ENCODE data around the gene CCDC137. TPM values are rescaled to one million over a fixed set of nuclear protein-coding genes. Genes with fewer than 3 reads are reported as not detected.

The CCDC137 gene
- total RNA-seq, 1 donor from 2014 or later: 32.1 TPM

GRCh38 chr17:81687770-81688541, 21.4 kb downstream of the CCDC137 start:
- no peak overlapping the region for H3K27ac Mint-ChIP-seq
- H3K4me1 Mint-ChIP-seq (ENCODE audit: unreplicated experiment): peaks cover 9% of the 10 kb centered on the region
- TF ChIP-seq, protein P1, sequence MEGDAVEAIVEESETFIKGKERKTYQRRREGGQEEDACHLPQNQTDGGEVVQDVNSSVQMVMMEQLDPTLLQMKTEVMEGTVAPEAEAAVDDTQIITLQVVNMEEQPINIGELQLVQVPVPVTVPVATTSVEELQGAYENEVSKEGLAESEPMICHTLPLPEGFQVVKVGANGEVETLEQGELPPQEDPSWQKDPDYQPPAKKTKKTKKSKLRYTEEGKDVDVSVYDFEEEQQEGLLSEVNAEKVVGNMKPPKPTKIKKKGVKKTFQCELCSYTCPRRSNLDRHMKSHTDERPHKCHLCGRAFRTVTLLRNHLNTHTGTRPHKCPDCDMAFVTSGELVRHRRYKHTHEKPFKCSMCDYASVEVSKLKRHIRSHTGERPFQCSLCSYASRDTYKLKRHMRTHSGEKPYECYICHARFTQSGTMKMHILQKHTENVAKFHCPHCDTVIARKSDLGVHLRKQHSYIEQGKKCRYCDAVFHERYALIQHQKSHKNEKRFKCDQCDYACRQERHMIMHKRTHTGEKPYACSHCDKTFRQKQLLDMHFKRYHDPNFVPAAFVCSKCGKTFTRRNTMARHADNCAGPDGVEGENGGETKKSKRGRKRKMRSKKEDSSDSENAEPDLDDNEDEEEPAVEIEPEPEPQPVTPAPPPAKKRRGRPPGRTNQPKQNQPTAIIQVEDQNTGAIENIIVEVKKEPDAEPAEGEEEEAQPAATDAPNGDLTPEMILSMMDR (conservative IDR thresholded peaks at IDR 0.05): no peak
- peaks cover 4% of the 10 kb centered on the region for H3K36me3 Mint-ChIP-seq
- no peak for DNase-seq (ENCODE audit: extremely low spot score, unreplicated experiment)
- H3K4me3 Mint-ChIP-seq: no peak overlapping the region
- H3K9me3 Mint-ChIP-seq: no peaks in the 10 kb centered on the region
- H3K27me3 Mint-ChIP-seq: no peaks in the 10 kb centered on the region

- TF ChIP-seq, protein P1 (conservative IDR thresholded peaks at IDR 0.05): no peak
- DNase-seq (ENCODE audit: extremely low spot score, unreplicated experiment): no peak
- H3K4me1 Mint-ChIP-seq (ENCODE audit: unreplicated experiment): peaks cover 7% of the 10 kb centered on the region
- no peak overlapping the region for H3K27ac Mint-ChIP-seq
- no peaks in the 10 kb centered on the region for H3K9me3 Mint-ChIP-seq
- H3K27me3 Mint-ChIP-seq: no peaks in the 10 kb centered on the region
- H3K36me3 Mint-ChIP-seq: peaks cover 3% of the 10 kb centered on the region
- no peak overlapping the region for H3K4me3 Mint-ChIP-seq
These were observed 22.1 kb downstream of the CCDC137 start for GRCh38 chr17:81688616-81689015.

- Mint-ChIP-seq H3K4me3 (no peak overlapping the region), H3K27me3 (no peaks in the 10 kb centered on the region), H3K4me1 (ENCODE audit: unreplicated experiment) (no peaks in the 10 kb centered on the region), H3K36me3 (no peaks in the 10 kb centered on the region), H3K9me3 (no peaks in the 10 kb centered on the region), H3K27ac (peak overlapping the region; percentile 31)
- TF ChIP-seq, protein P1 (conservative IDR thresholded peaks at IDR 0.05): no peak
- no peak for DNase-seq (ENCODE audit: extremely low spot score, unreplicated experiment)
These were observed 23.5 kb downstream of the CCDC137 start for GRCh38 chr17:81690066-81690465.

DNA sequence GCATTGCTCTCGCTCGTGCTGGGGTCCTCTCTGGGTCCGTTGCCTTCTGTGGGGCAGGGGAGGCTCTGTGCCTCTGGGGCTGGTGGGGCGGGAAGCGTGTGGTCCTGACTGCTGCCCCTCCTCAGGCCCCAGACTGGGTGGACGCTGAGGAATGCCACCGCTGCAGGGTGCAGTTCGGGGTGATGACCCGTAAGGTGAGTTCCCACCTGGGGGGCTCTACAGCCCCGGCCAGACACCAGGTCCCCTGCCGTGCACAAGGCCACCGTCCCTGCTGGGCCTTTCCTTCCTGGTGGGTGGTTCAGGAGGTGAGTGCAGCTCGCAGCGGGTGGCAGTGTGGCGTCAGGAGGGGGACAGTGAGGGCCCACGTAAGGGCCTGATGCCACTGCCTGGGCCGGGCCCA, 24.0 kb downstream of the CCDC137 start:
- no peak overlapping the region for H3K4me3 Mint-ChIP-seq
- no peak for DNase-seq (ENCODE audit: extremely low spot score, unreplicated experiment)
- no peaks in the 10 kb centered on the region for H3K4me1 Mint-ChIP-seq (ENCODE audit: unreplicated experiment)
- H3K36me3 Mint-ChIP-seq: no peaks in the 10 kb centered on the region
- TF ChIP-seq, protein P1 (conservative IDR thresholded peaks at IDR 0.05): no peak
- no peak overlapping the region for H3K27ac Mint-ChIP-seq
- H3K9me3 Mint-ChIP-seq: no peaks in the 10 kb centered on the region
- H3K27me3 Mint-ChIP-seq: no peaks in the 10 kb centered on the region

GRCh38 chr17:81691196-81691595, 24.7 kb downstream of the CCDC137 start:
- H3K36me3 Mint-ChIP-seq: no peaks in the 10 kb centered on the region
- H3K4me3 Mint-ChIP-seq: no peak overlapping the region
- DNase-seq (ENCODE audit: extremely low spot score, unreplicated experiment): no peak
- no peak overlapping the region for H3K27ac Mint-ChIP-seq
- no peaks in the 10 kb centered on the region for H3K4me1 Mint-ChIP-seq (ENCODE audit: unreplicated experiment)
- H3K9me3 Mint-ChIP-seq: no peaks in the 10 kb centered on the region
- TF ChIP-seq, protein P1 (conservative IDR thresholded peaks at IDR 0.05): no peak
- no peaks in the 10 kb centered on the region for H3K27me3 Mint-ChIP-seq

Data from type B pancreatic cell (in vitro differentiated cells).